ENCODE results near the gene BLACAT1.

DNA sequence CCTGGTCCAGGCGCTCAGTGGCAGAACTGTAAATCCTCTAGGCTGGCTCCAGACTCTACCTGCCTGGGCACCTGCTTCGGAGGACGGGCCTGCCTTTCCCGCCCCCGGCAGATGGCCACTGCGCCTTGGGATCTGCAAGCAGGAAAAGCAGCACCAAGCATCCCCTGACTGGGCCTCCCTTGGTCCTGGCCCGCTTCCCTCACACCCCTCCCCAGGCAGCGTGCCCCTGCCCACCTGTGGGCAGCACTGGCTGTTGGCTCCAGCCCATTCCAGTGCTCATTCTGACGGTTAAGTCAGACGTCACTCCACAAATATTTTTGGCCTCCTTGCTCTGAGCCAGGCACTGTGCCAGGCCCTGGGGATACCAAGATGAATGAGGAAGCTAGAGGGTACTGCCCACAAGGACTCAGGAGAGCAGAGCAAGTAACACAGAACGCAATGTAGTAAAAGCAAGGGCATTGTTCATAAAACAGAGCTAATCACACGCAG is 22.0 kb upstream of the BLACAT1 start:
- TF ChIP-seq, protein P1, sequence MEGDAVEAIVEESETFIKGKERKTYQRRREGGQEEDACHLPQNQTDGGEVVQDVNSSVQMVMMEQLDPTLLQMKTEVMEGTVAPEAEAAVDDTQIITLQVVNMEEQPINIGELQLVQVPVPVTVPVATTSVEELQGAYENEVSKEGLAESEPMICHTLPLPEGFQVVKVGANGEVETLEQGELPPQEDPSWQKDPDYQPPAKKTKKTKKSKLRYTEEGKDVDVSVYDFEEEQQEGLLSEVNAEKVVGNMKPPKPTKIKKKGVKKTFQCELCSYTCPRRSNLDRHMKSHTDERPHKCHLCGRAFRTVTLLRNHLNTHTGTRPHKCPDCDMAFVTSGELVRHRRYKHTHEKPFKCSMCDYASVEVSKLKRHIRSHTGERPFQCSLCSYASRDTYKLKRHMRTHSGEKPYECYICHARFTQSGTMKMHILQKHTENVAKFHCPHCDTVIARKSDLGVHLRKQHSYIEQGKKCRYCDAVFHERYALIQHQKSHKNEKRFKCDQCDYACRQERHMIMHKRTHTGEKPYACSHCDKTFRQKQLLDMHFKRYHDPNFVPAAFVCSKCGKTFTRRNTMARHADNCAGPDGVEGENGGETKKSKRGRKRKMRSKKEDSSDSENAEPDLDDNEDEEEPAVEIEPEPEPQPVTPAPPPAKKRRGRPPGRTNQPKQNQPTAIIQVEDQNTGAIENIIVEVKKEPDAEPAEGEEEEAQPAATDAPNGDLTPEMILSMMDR (IDR thresholded peaks at IDR 0.05): no peak
- TF ChIP-seq POLR2A (IDR thresholded peaks at IDR 0.05): no peak

All from lower leg skin (tissue), 3 donors.